ENCODE data around the gene KCNQ4.

The KCNQ4 gene

GRCh38 chr1:40825996-40826395, 42.4 kb downstream of the KCNQ4 start:
- no peak overlapping the region for H3K4me3 ChIP-seq (ENCODE audit: low read depth, low read length)
- no peak for TF ChIP-seq CTCF (IDR thresholded peaks at IDR 0.05; ENCODE audit: borderline replicate concordance, insufficient read depth, low read depth, low read length)

- TF ChIP-seq CTCF (IDR thresholded peaks at IDR 0.05; ENCODE audit: borderline replicate concordance, insufficient read depth, low read depth, low read length): no peak
- H3K4me3 ChIP-seq (ENCODE audit: low read depth, low read length): no peak overlapping the region
Observed at GRCh38 chr1:40829631-40830245, 46.2 kb downstream of the KCNQ4 start.

GRCh38 chr1:40830419-40830943, 46.9 kb downstream of the KCNQ4 start:
- H3K4me3 ChIP-seq (ENCODE audit: low read depth, low read length): no peak overlapping the region
- no peak for TF ChIP-seq CTCF (IDR thresholded peaks at IDR 0.05; ENCODE audit: borderline replicate concordance, insufficient read depth, low read depth, low read length)

GRCh38 chr1:40831001-40831732, 47.6 kb downstream of the KCNQ4 start:
- no peak for TF ChIP-seq CTCF (IDR thresholded peaks at IDR 0.05; ENCODE audit: borderline replicate concordance, insufficient read depth, low read depth, low read length)
- no peak overlapping the region for H3K4me3 ChIP-seq (ENCODE audit: low read depth, low read length)

- no peak for TF ChIP-seq CTCF (IDR thresholded peaks at IDR 0.05; ENCODE audit: borderline replicate concordance, insufficient read depth, low read depth, low read length)
- no peak overlapping the region for H3K4me3 ChIP-seq (ENCODE audit: low read depth, low read length)
Observed at GRCh38 chr1:40833979-40834378, 50.4 kb downstream of the KCNQ4 start.

- no peak overlapping the region for H3K4me3 ChIP-seq (ENCODE audit: low read depth, low read length)
- TF ChIP-seq CTCF (IDR thresholded peaks at IDR 0.05; ENCODE audit: borderline replicate concordance, insufficient read depth, low read depth, low read length): no peak
Observed at GRCh38 chr1:40834968-40835545, 51.5 kb downstream of the KCNQ4 start.

Data from GM12875 (cell line).